Stimulated activated CD8-positive, alpha-beta memory T cell treated with anti-CD3 and anti-CD28 coated beads, Interleukin-2, amount 100 ng/mL, for 1 hour (primary cell): Measurements from ENCODE around the gene PNN.
"Not testable (repeated sequence)": the region's sequence is repeated elsewhere in the genome, so short reads cannot be mapped to it uniquely, and the experiment has no call there.

Experiments
- DNase-seq, 2 donors: peaks; one replicate each; pipeline ENCODE4 v3.0.0-alpha.2; 2020; ENCODE audit warnings: low read depth in 2 of 2

PNN gene

GRCh38 chr14:39229601-39230110 lies 54.6 kb downstream of the PNN start:
- no peak for DNase-seq

DNA sequence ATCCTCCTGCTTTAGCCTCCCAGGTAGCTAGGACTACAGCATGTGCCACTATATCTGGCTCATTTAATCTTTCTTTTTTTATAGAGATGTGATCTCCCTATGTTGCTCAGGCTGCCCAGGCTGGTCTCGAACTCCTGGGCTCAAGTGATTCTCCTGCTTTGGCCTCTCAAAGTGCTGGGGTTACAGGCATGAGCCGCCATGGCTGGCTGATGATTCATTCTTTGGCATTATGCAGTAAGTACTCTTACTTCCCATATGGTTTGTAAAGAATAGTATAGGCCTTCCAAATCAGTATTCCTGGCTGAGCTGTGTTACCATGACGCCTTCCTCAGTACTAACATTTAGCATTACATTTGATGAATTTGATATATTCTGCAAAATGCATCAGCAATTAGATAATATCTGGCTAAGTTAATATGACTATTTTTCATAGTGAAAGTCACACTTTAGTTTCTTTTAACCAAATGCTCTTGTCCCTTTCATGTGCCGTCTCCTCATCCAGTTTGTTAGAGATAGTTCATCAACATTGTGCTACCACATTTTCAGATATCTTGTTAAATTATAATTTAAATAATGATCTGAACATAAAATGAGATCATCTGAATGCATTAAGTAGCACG lies 55.5 kb downstream of the PNN start:
- no peak for DNase-seq

GRCh38 chr14:39231751-39232553 lies 56.9 kb downstream of the PNN start:
- not testable (repeated sequence) for DNase-seq
